GM12878 (cell line): Measurements from ENCODE around the gene TXNRD1. TPM values are rescaled to one million over a fixed set of nuclear protein-coding genes. Genes with fewer than 3 reads are reported as not detected.

Source experiments
- ATAC-seq: fragments of 200-7000 bp; cut with Tn5 transposase; 3 replicates; pipeline ENCODE4 v1.9.1; 2020; ENCODE audit warnings: mild to moderate bottlenecking, moderate library complexity
- BruUV-seq: library from RNA; stranded (reverse); fragments of 400-500 nt; replicated peaks from 2 replicates; lab custom pipeline; 2021; lab: Mats Ljungman, UMichigan
- CTCF ChIA-PET: fragments of 300-600 bp; sonication (Branson Sonifier 250); formaldehyde crosslinking; extraction: SDS; loops from one replicate; lab custom pipeline; 2021; ENCODE audit warnings: inconsistent platforms; lab: Yijun Ruan, JAX
- POLR2A ChIA-PET: fragments of 350-600 bp; formaldehyde crosslinking; extraction: SDS; loops from one replicate; lab custom pipeline; 2021; ENCODE audit warnings: inconsistent platforms; lab: Charles Lee
- RAD21 ChIA-PET: fragments of 300-600 bp; sonication (Branson Sonifier 250); formaldehyde crosslinking; loops from one replicate; lab custom pipeline; 2023; ENCODE audit warnings: antibody characterized with exemption; ENCODE audit not compliant: unreplicated experiment; lab: Charles Lee
- SMC1A ChIA-PET: fragments of 300-600 bp; sonication (Branson Sonifier 250); formaldehyde crosslinking; loops from one replicate; lab custom pipeline; 2023; ENCODE audit not compliant: unreplicated experiment, uncharacterized antibody; lab: Charles Lee
- DNase-seq: peaks from one replicate; pipeline ENCODE4 v3.0.0-alpha.2; 2011; ENCODE audit warnings: low read depth, low spot score
- FAIRE-seq: peaks from 3 replicates; lab custom pipeline; 2011; peaks lifted over from hg19 to GRCh38; lab: Jason Lieb, UNC
- H2AFZ ChIP-seq: 2 replicates; pipeline ENCODE4 v1.6.0; 2011; ENCODE audit warnings: low read depth, low read length, control low read depth; ENCODE audit not compliant: control insufficient read depth
- H3K27ac ChIP-seq: 2 replicates; pipeline ENCODE4 v1.5.1; 2011; ENCODE audit warnings: control low read depth; ENCODE audit not compliant: control insufficient read depth, insufficient read depth
- H3K27me3 ChIP-seq, 2 experiments: replicated peaks in 1 of 2; 2 replicates each; pipeline versions ENCODE4 v1.6.0 to v1.6.1; 2011; ENCODE audit warnings: low read length in 1 of 2; ENCODE audit not compliant: control insufficient read depth in 2 of 2, insufficient read depth in 2 of 2
- H3K36me3 ChIP-seq, 2 experiments: 2 replicates each; pipeline ENCODE4 v1.5.1; 2011; ENCODE audit warnings: low read length in 1 of 2; ENCODE audit not compliant: control insufficient read depth in 2 of 2, insufficient read depth in 2 of 2
- H3K4me1 ChIP-seq: 2 replicates; pipeline ENCODE4 v1.6.1; 2011; ENCODE audit warnings: mild to moderate bottlenecking, low read length, moderate library complexity, mixed read lengths; ENCODE audit not compliant: control insufficient read depth, insufficient read depth
- H3K4me2 ChIP-seq: 2 replicates; pipeline ENCODE4 v1.6.0; 2011; ENCODE audit warnings: control low read depth; ENCODE audit not compliant: control insufficient read depth, insufficient read depth
- H3K4me3 ChIP-seq: fragments of 200-600 bp; sonication (generic); 2 replicates; pipeline ENCODE4 v1.5.1; 2016
- H3K79me2 ChIP-seq: 2 replicates; pipeline ENCODE4 v1.6.0; 2011; ENCODE audit warnings: low read length; ENCODE audit not compliant: control insufficient read depth, insufficient read depth
- H3K9ac ChIP-seq: 2 replicates; pipeline ENCODE4 v1.8.0; 2011; ENCODE audit warnings: low read length, control low read depth, mixed read lengths; ENCODE audit not compliant: control insufficient read depth, insufficient read depth
- H3K9me3 ChIP-seq: replicated peaks from 3 replicates; pipeline ENCODE4 v1.5.1; 2011; ENCODE audit warnings: mild to moderate bottlenecking, low read length; ENCODE audit not compliant: control insufficient read depth, insufficient read depth
- H4K20me1 ChIP-seq: 2 replicates; pipeline ENCODE4 v1.6.0; 2011; ENCODE audit not compliant: control insufficient read depth, insufficient read depth
- BACH1 ChIP-seq: fragments of 450-650 bp; IDR thresholded peaks from 2 replicates; pipeline ENCODE4 v1.6.1; 2017; ENCODE audit warnings: mild to moderate bottlenecking, borderline replicate concordance
- CBFB ChIP-seq: IDR thresholded peaks from 2 replicates; pipeline ENCODE4 v1.6.1; 2016; ENCODE audit warnings: antibody characterized with exemption, low read depth
- ESRRA ChIP-seq: IDR thresholded peaks from 2 replicates; pipeline ENCODE4 v1.6.1; 2012; ENCODE audit warnings: mild to moderate bottlenecking, low read length, improper control_type of control experiment
- IRF4 ChIP-seq: IDR thresholded peaks from 2 replicates; pipeline ENCODE4 v1.6.1; 2011; ENCODE audit warnings: low read depth, low read length
- KDM1A ChIP-seq: fragments of 200-600 bp; sonication (generic); IDR thresholded peaks from 2 replicates; pipeline ENCODE4 v1.6.1; 2016; ENCODE audit warnings: borderline replicate concordance
- NFXL1 ChIP-seq: fragments of 450-650 bp; IDR thresholded peaks from 2 replicates; pipeline ENCODE4 v1.6.1; 2017; ENCODE audit warnings: antibody characterized with exemption, mild to moderate bottlenecking, borderline replicate concordance
- WGBS: methylation state at CpG from one replicate; pipeline ENCODE4 v1.1.6; 2016; ENCODE audit warnings: low lambda C conversion rate; ENCODE audit not compliant: insufficient replicate concordance, insufficient coverage; ENCODE audit errors: missing lambda C conversion rate; 5-methylcytosine and 5-hydroxymethylcytosine counted together
- in situ Hi-C: fragments of 300-500 bp; cut with MboI; formaldehyde crosslinking; loops from 9 replicates; pipeline ENCODE4 v1.14.3; 2018; ENCODE audit warnings: mixed read lengths
- intact Hi-C: fragments of 100-400 bp; cut with micrococcal nuclease; formaldehyde crosslinking; loops from one replicate; pipeline ENCODE4 v1.14.2; 2022; ENCODE audit not compliant: unreplicated experiment
- polyA plus RNA-seq, 11 experiments: library from polyadenylated mRNA; depleted of rRNA in 4 of 11; unstranded in 6 of 11; stranded (reverse) in 5 of 11; fragments of >200 nt; fragmentation: Nextera tagmentation in 4 of 11; fragmentation: Illumina TruSeq in 1 of 11; extraction: Ambion mirVana in 4 of 11; extraction: Trizol in 1 of 11; gene quantifications; 1 replicate in 1 of 11; 2 replicates in 10 of 11; pipeline versions ENCODE4 v1.2.1 to v1.2.3, GENCODE V29; 2011 to 2016; ENCODE audit warnings: inconsistent platforms in 2 of 11, missing spikeins in 2 of 11, low read depth in 1 of 11
- total RNA-seq, 4 experiments: library from RNA; depleted of rRNA in 3 of 4; stranded (reverse); fragments of >200 nt in 3 of 4; fragmentation: Illumina TruSeq in 1 of 4; extraction: Trizol in 1 of 4; gene quantifications; 2 replicates each; pipeline versions ENCODE4 v1.2.1 to v1.2.3, GENCODE V29; 2013 to 2021
- TF ChIP-seq, protein P1 (sequence below): IDR thresholded peaks from 2 replicates; pipeline ENCODE4 v1.6.1; 2012; ENCODE audit warnings: low read length, inconsistent platforms
- TF ChIP-seq, protein P2 (sequence below): IDR thresholded peaks from 2 replicates; pipeline ENCODE4 v1.6.1; 2012; ENCODE audit warnings: low read depth, low read length, improper control_type of control experiment

TXNRD1 gene
- total and polyA plus RNA-seq, 10 of the 15 experiments (the other 5 are each of a cell fraction or from before 2014, with no cell fraction given) = 52.6 to 84.6 (median 67.8) TPM

DNA sequence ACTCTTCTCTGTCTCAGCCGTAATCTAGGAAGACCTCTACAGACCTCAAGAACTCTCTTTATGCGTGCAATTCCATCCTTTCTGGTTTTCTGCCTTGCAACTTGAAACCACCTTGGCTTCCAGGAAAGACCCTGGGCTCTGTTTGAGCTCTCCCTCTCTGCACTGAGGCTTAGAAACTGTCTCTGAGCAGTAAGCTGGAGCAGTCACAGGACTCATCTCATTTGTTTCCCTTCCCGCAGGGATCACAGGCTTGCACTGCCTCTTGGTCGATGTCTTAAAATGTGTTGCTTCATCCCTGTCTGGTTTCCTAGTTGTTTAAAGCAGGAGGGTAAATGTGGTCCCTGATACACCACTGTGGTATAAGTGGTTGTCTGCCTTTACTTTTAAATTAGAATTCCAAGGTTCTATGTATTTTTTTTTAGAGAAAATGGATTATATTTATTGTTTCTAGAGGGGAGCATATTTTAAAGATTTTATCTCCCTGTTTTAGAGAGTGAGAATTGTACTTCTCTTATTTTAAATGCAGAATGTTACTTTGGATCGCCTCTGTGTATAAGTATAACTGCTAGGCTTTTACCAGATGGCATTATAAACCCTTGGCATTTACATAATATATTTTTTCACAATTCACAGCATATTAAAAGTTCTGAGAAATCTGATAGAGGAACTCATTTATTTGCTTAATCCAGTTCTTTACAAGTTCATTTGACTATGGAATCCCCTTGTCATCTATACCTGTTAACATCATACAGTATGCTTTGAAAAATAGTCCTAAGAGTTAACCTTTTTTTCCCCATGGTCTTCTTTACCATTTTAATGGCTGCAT lies 114.3 kb downstream of the TXNRD1 start:
- intact Hi-C loops (no loop called here), in situ Hi-C loops (no loop called here)
- no peak for ATAC-seq

DNA sequence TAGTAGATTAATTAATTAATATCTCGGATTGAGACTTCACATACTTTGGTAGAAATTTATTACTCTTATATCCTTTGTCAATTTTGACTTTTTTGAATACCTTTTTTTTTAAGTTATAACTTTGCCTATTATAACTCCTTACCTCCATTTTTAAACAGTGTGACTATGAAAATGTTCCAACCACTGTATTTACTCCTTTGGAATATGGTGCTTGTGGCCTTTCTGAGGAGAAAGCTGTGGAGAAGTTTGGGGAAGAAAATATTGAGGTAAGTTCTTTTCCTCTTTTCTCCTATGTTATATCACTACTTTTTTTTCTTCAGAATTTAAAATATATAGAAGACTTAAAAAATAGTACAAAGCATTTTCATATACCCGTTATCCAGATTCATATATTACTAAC lies 115.8 kb downstream of the TXNRD1 start:
- intact Hi-C loops = no loop called here
- WGBS = 100% methylated on average over 2 of the region's 2 CpGs
- BruUV-seq = no TSS peak
- H3K4me2 ChIP-seq = no peak overlapping the region
- no peaks in the 10 kb centered on the region for H4K20me1 ChIP-seq
- DNase-seq (no peak), FAIRE-seq (no peak), ATAC-seq (no peak)
- ChIA-PET POLR2A (no interaction called here), CTCF (no interaction called here), RAD21 (no interaction called here), SMC1A (no interaction called here)
- no peaks in the 10 kb centered on the region for H3K4me1 ChIP-seq
- no peaks in the 10 kb centered on the region for H3K9me3 ChIP-seq
- H3K79me2 ChIP-seq = no peaks in the 10 kb centered on the region
- no peak overlapping the region for H2AFZ ChIP-seq
- H3K27me3 ChIP-seq = no peaks in the 10 kb centered on the region
- peaks cover 10 to 29% of the 10 kb centered on the region in 2 experiments for H3K36me3 ChIP-seq
- H3K9ac ChIP-seq = no peak overlapping the region
- H3K4me3 ChIP-seq = no peak overlapping the region
- no peak overlapping the region for H3K27ac ChIP-seq
- TF ChIP-seq, protein P1, sequence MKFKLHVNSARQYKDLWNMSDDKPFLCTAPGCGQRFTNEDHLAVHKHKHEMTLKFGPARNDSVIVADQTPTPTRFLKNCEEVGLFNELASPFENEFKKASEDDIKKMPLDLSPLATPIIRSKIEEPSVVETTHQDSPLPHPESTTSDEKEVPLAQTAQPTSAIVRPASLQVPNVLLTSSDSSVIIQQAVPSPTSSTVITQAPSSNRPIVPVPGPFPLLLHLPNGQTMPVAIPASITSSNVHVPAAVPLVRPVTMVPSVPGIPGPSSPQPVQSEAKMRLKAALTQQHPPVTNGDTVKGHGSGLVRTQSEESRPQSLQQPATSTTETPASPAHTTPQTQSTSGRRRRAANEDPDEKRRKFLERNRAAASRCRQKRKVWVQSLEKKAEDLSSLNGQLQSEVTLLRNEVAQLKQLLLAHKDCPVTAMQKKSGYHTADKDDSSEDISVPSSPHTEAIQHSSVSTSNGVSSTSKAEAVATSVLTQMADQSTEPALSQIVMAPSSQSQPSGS = no peak
- no peak for TF ChIP-seq NFXL1
- TF ChIP-seq, protein P2, sequence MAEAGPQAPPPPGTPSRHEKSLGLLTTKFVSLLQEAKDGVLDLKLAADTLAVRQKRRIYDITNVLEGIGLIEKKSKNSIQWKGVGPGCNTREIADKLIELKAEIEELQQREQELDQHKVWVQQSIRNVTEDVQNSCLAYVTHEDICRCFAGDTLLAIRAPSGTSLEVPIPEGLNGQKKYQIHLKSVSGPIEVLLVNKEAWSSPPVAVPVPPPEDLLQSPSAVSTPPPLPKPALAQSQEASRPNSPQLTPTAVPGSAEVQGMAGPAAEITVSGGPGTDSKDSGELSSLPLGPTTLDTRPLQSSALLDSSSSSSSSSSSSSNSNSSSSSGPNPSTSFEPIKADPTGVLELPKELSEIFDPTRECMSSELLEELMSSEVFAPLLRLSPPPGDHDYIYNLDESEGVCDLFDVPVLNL = no peak
- TF ChIP-seq, all 136 proteins: peak for 0
- in situ Hi-C loops = no loop called here

More for the DNA sequence above, 114.3 kb downstream of the TXNRD1 start:
- H3K79me2 ChIP-seq = no peaks in the 10 kb centered on the region
- no peak overlapping the region for H3K4me2 ChIP-seq
- no peak for FAIRE-seq
- H4K20me1 ChIP-seq = no peaks in the 10 kb centered on the region
- ChIA-PET SMC1A (interaction anchor here (1.2 to 1.4 kb wide), 2 partner anchors 16 kb away, joined by 3 to 6 read pairs; no protein-coding TSS in a partner anchor), POLR2A (no interaction called here)
- H3K9me3 ChIP-seq = no peaks in the 10 kb centered on the region
- no peaks in the 10 kb centered on the region for H3K27me3 ChIP-seq
- no peak overlapping the region for H3K4me3 ChIP-seq
- BruUV-seq = no TSS peak
- no peak overlapping the region for H3K9ac ChIP-seq
- peaks cover 10 to 23% of the 10 kb centered on the region in 2 experiments for H3K36me3 ChIP-seq
- H3K27ac ChIP-seq = no peak overlapping the region
- TF ChIP-seq, protein P2 = no peak
- TF ChIP-seq KDM1A (no peak), CBFB (no peak), ESRRA (no peak), IRF4 (no peak), BACH1 (no peak)
- TF ChIP-seq, all 136 proteins: peak for 0
- no peak overlapping the region for H2AFZ ChIP-seq
- ChIA-PET CTCF (no interaction called here), RAD21 (no interaction called here)
- 80% methylated on average over 5 of the region's 5 CpGs for WGBS
- DNase-seq = no peak
- H3K4me1 ChIP-seq = no peaks in the 10 kb centered on the region
